Nephron progenitor cell (in vitro differentiated cells): Measurements from ENCODE around the gene RP9.

ENCODE experiments used
- DNase-seq: peaks from one replicate; pipeline ENCODE4 v3.0.0; 2021
- H3K27ac Mint-ChIP-seq: 2 replicates; pipeline ENCODE4 v1.8.0; 2021; ENCODE audit warnings: mild to moderate bottlenecking, moderate library complexity, mixed read lengths
- H3K27me3 Mint-ChIP-seq: 2 replicates; pipeline ENCODE4 v1.8.0; 2021; ENCODE audit warnings: mild to moderate bottlenecking, low read depth, mixed read lengths; ENCODE audit not compliant: poor library complexity
- H3K36me3 Mint-ChIP-seq: 2 replicates; pipeline ENCODE4 v1.8.0; 2021; ENCODE audit warnings: low read depth, mixed read lengths
- H3K4me1 Mint-ChIP-seq: 2 replicates; pipeline ENCODE4 v1.8.0; 2021; ENCODE audit warnings: mixed read lengths
- H3K4me3 Mint-ChIP-seq: 2 replicates; pipeline ENCODE4 v1.8.0; 2021; ENCODE audit warnings: mild to moderate bottlenecking, moderate library complexity, mixed read lengths
- H3K9me3 Mint-ChIP-seq: 2 replicates; pipeline ENCODE4 v1.8.0; 2021; ENCODE audit warnings: mild to moderate bottlenecking, moderate library complexity, mixed read lengths
- TF ChIP-seq, protein P1 (sequence below): fragments of 200-600 bp; sonication (generic); IDR thresholded peaks from 2 replicates; pipeline ENCODE4 v1.5.0; 2021; ENCODE audit warnings: antibody characterized with exemption

The RP9 gene

DNA sequence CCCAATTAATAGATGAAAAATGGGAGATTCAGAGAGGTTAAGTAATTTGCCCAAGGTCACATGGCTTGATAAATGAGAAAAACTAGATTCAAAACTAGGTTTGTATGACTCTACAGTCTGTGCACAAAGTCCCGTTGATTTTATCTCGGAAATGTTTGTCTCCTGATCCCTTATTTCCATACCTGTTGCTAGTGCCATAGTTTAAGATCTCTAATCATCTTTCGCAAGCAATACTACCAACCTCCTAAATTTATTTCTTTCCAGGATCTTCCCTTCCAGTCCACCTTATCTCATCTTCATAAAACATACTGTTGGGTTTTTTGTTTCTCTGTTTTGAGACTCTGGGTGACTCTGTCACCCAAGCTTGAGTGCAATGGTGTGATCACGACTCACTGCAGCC lies 49.6 kb downstream of the RP9 start:
- no peak overlapping the region for H3K27ac Mint-ChIP-seq
- H3K4me1 Mint-ChIP-seq, result peaks cover 32% of the 10 kb centered on the region
- H3K4me3 Mint-ChIP-seq, result no peak overlapping the region
- peaks cover 32% of the 10 kb centered on the region for H3K9me3 Mint-ChIP-seq
- DNase-seq, result no peak
- peaks cover 69% of the 10 kb centered on the region for H3K36me3 Mint-ChIP-seq
- TF ChIP-seq, protein P1, sequence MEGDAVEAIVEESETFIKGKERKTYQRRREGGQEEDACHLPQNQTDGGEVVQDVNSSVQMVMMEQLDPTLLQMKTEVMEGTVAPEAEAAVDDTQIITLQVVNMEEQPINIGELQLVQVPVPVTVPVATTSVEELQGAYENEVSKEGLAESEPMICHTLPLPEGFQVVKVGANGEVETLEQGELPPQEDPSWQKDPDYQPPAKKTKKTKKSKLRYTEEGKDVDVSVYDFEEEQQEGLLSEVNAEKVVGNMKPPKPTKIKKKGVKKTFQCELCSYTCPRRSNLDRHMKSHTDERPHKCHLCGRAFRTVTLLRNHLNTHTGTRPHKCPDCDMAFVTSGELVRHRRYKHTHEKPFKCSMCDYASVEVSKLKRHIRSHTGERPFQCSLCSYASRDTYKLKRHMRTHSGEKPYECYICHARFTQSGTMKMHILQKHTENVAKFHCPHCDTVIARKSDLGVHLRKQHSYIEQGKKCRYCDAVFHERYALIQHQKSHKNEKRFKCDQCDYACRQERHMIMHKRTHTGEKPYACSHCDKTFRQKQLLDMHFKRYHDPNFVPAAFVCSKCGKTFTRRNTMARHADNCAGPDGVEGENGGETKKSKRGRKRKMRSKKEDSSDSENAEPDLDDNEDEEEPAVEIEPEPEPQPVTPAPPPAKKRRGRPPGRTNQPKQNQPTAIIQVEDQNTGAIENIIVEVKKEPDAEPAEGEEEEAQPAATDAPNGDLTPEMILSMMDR, result no peak
- H3K27me3 Mint-ChIP-seq, result peaks cover 3% of the 10 kb centered on the region

DNA sequence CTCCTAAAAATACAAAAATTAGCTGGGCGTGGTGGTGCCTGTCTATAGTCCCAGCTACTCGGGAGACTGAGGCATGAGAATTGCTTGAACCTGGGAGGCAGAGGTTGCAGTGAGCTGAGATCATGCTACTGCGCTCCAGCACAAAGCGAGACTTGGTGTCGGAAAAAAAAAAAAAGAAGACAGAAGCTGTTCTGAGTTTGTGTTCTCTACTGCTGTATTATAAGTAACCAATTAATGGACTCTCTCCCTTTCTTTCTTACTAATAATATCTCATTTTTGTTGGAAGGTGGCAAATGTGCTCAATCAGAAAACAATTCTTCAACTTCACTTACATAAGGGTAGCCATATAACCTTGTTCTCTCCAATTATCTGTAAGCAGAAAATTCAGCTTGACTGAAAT lies 54.0 kb downstream of the RP9 start:
- peaks cover 3% of the 10 kb centered on the region for H3K27me3 Mint-ChIP-seq
- H3K4me3 Mint-ChIP-seq, result no peak overlapping the region
- DNase-seq, result no peak
- TF ChIP-seq, protein P1, result no peak
- no peak overlapping the region for H3K27ac Mint-ChIP-seq
- peaks cover 15% of the 10 kb centered on the region for H3K9me3 Mint-ChIP-seq
- H3K4me1 Mint-ChIP-seq, result peaks cover 10% of the 10 kb centered on the region
- H3K36me3 Mint-ChIP-seq, result peaks cover 54% of the 10 kb centered on the region

DNA sequence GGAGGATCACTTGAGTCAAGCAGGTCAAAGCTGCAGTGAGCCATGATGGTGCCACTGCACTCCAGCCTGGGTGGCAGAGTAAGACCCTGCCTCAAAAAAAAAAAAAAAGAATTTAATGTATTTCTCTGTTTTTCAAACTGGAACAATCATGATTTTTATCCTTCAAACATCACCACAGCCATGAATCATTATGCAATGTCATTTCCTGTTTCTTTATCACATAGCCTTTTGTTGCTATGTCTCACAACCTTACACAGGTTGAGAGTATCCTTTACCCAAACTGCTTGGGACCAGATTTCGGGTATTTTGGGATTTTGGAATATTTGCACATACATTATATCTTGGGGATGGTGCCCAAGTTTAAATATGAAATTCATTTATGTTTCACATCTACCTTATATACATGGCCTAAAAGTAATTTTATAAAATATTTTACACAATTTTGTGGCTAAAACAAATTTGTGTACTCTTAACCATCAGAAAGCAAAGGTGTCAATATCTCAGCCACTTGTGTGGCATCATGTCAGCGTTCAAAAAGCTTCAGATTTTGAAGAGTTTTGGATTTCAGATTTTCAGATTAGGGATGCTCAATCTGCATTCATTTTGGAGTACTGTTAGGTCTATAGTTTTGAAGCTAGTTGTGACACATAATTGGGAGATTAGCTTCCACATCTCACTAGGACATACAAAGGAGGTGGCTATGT lies 54.8 kb downstream of the RP9 start:
- TF ChIP-seq, protein P1, result no peak
- H3K9me3 Mint-ChIP-seq, result peaks cover 9% of the 10 kb centered on the region
- H3K36me3 Mint-ChIP-seq, result peaks cover 47% of the 10 kb centered on the region
- no peak overlapping the region for H3K27ac Mint-ChIP-seq
- H3K4me3 Mint-ChIP-seq, result no peak overlapping the region
- H3K4me1 Mint-ChIP-seq, result peaks cover 11% of the 10 kb centered on the region
- peaks cover 3% of the 10 kb centered on the region for H3K27me3 Mint-ChIP-seq
- no peak for DNase-seq

DNA sequence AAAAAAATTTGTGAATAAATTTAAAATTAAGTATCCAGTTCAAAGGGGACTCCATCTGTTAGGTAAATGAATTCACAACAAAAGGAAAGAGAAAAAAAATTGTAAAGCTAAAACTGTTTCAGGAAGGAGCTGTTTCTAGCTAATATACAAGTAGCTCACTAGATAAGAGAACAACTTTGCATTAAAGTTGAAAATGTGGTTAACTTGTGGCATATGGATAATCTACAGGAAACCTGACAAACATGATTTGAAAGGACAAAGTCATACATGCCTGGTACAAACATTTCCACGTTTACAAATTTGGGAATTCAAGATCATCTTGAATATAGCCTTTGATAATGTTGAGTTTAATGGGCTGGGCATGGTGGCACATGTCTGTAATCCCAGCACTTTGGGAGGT lies 55.5 kb downstream of the RP9 start:
- H3K4me1 Mint-ChIP-seq, result peaks cover 10% of the 10 kb centered on the region
- DNase-seq, result no peak
- no peak overlapping the region for H3K4me3 Mint-ChIP-seq
- H3K27me3 Mint-ChIP-seq, result peaks cover 3% of the 10 kb centered on the region
- no peak overlapping the region for H3K27ac Mint-ChIP-seq
- peaks cover 4% of the 10 kb centered on the region for H3K9me3 Mint-ChIP-seq
- TF ChIP-seq, protein P1, result no peak
- peaks cover 40% of the 10 kb centered on the region for H3K36me3 Mint-ChIP-seq

DNA sequence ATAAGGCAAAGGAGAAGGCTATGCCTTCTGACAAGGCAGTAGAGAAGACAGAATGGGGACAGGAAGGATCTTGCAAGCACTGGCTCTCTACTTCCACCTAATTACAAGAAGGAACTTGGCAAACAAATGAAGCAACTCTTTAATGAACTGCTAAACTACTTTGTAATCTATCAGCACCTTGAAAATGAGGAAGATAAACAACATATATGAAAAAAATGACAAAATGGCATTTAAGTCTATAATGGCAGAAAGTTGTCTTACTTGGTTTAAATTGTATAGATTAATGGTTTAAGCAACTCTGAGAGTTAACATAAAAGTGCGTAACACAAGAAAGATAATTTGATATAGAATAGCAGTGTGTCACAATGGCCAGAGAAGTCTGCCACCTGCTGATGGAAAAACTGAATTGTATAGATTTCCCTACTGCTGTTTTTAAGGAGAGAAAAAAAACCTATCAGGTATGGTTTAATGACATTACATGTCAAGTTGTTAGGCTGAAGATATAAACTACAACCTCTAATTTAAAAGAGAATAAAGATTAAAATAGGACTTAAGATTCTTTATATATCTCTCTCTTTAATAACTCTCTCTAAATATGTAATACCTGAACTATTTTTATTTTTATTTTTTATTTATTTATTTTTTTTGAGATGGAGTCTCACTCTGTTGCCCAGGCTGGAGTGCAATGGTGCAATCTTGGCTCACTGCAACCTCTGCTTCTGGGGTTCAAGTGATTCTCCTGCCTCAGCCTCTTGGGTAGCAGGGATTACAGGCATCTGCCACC lies 58.5 kb downstream of the RP9 start:
- peaks cover 7% of the 10 kb centered on the region for H3K4me1 Mint-ChIP-seq
- no peaks in the 10 kb centered on the region for H3K9me3 Mint-ChIP-seq
- TF ChIP-seq, protein P1, result peak; percentile 56
- DNase-seq, result no peak
- H3K27ac Mint-ChIP-seq, result no peak overlapping the region
- H3K27me3 Mint-ChIP-seq, result peaks cover 3% of the 10 kb centered on the region
- no peak overlapping the region for H3K4me3 Mint-ChIP-seq
- peaks cover 22% of the 10 kb centered on the region for H3K36me3 Mint-ChIP-seq
